C4-2B (cell line): ENCODE results near the gene GOLGA8Q.
"Not testable (repeated sequence)": the region's sequence is repeated elsewhere in the genome, so short reads cannot be mapped to it uniquely, and the experiment has no call there.

Experiments
- ZFX ChIP-seq: fragments of 450-650 bp; IDR thresholded peaks from 2 replicates; pipeline ENCODE4 v1.6.1; 2017
- TF ChIP-seq, protein P1 (sequence below): fragments of 450-650 bp; conservative IDR thresholded peaks from 2 replicates; pipeline ENCODE4 v1.5.1; 2017; ENCODE audit warnings: mild to moderate bottlenecking

DNA sequence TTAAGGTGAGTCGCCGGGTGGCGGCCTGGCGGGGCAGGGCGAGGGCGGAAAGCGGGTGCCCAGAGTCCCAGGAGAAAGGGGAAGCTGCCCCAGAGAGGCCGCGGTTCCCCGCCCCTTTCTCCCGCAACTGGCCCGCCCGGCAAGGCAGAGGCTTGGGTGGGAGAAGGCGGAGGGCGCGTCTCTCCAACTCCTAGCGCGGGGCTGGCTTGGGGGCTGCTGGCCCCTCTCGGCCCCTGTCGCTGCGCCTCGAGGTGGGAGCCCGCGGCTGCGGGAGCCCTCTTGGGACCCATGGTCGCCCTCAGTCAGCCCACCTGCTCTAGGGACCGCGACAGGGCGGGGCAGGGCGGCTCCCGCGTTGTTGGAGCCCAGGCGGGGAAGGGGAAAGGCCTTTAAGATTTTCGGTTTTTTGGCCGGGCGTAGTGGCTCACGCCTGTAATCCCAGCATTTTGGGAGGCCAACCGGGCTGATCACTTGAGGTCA, 21.2 kb downstream of the GOLGA8Q start:
- TF ChIP-seq, protein P1, sequence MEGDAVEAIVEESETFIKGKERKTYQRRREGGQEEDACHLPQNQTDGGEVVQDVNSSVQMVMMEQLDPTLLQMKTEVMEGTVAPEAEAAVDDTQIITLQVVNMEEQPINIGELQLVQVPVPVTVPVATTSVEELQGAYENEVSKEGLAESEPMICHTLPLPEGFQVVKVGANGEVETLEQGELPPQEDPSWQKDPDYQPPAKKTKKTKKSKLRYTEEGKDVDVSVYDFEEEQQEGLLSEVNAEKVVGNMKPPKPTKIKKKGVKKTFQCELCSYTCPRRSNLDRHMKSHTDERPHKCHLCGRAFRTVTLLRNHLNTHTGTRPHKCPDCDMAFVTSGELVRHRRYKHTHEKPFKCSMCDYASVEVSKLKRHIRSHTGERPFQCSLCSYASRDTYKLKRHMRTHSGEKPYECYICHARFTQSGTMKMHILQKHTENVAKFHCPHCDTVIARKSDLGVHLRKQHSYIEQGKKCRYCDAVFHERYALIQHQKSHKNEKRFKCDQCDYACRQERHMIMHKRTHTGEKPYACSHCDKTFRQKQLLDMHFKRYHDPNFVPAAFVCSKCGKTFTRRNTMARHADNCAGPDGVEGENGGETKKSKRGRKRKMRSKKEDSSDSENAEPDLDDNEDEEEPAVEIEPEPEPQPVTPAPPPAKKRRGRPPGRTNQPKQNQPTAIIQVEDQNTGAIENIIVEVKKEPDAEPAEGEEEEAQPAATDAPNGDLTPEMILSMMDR, result not testable (repeated sequence)
- TF ChIP-seq ZFX, result not testable (repeated sequence)
